ENCODE results near the gene LRP1B.

Gene LRP1B

DNA sequence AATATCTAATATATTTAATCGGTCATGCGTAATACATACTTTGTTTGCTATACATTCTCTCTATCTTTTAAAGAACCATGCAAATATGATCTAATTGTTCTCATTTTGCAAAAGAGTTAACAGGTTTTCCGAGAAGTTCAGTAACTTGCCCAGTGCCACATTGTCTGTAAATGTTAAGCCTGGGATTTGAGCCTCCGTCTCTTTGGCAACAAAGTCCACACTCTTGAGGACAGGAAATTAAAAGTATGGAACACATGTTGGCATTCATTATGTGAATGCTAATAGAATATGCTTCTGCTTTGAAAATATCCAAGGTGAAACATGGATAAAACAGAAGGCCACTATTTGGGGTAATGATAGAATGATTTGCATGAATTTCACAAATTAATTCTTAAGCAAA, 85.2 kb downstream of the LRP1B start:
- H3K36me3 ChIP-seq (ENCODE audit: insufficient read depth) = no peaks in the 10 kb centered on the region
- no peaks in the 10 kb centered on the region for H3K27me3 ChIP-seq (ENCODE audit: insufficient read depth, low read depth)
- H4K20me1 ChIP-seq (ENCODE audit: insufficient read depth) = no peaks in the 10 kb centered on the region
- H3K4me2 ChIP-seq = no peak overlapping the region
- H3K4me1 ChIP-seq (ENCODE audit: low read depth, poor library complexity, severe bottlenecking) = peaks cover 17% of the 10 kb centered on the region
- H3K4me3 ChIP-seq (IDR thresholded peaks at IDR 0.05; ENCODE audit: insufficient read depth, low read depth, low read length) = no peak overlapping the region
- H3K27ac ChIP-seq = no peak overlapping the region
- H2AFZ ChIP-seq (ENCODE audit: low read depth) = no peak overlapping the region
- no peak for TF ChIP-seq CTCF (conservative IDR thresholded peaks at IDR 0.05; ENCODE audit: low read depth, low read length)
- no peak overlapping the region for H3K9ac ChIP-seq
- no peaks in the 10 kb centered on the region for H3K79me2 ChIP-seq (ENCODE audit: insufficient read depth, low read depth)

- no peak overlapping the region for H3K4me3 ChIP-seq (IDR thresholded peaks at IDR 0.05; ENCODE audit: insufficient read depth, low read depth, low read length)
- H3K27ac ChIP-seq = no peak overlapping the region
- no peaks in the 10 kb centered on the region for H4K20me1 ChIP-seq (ENCODE audit: insufficient read depth)
- no peak overlapping the region for H2AFZ ChIP-seq (ENCODE audit: low read depth)
- H3K27me3 ChIP-seq (ENCODE audit: insufficient read depth, low read depth) = no peaks in the 10 kb centered on the region
- H3K9ac ChIP-seq = no peak overlapping the region
- H3K4me2 ChIP-seq = no peak overlapping the region
- H3K79me2 ChIP-seq (ENCODE audit: insufficient read depth, low read depth) = no peaks in the 10 kb centered on the region
- no peaks in the 10 kb centered on the region for H3K36me3 ChIP-seq (ENCODE audit: insufficient read depth)
- H3K4me1 ChIP-seq (ENCODE audit: low read depth, poor library complexity, severe bottlenecking) = peaks cover 12% of the 10 kb centered on the region
- no peak for TF ChIP-seq CTCF (conservative IDR thresholded peaks at IDR 0.05; ENCODE audit: low read depth, low read length)
Observed at GRCh38 chr2:142044197-142044596, 86.6 kb downstream of the LRP1B start.

DNA sequence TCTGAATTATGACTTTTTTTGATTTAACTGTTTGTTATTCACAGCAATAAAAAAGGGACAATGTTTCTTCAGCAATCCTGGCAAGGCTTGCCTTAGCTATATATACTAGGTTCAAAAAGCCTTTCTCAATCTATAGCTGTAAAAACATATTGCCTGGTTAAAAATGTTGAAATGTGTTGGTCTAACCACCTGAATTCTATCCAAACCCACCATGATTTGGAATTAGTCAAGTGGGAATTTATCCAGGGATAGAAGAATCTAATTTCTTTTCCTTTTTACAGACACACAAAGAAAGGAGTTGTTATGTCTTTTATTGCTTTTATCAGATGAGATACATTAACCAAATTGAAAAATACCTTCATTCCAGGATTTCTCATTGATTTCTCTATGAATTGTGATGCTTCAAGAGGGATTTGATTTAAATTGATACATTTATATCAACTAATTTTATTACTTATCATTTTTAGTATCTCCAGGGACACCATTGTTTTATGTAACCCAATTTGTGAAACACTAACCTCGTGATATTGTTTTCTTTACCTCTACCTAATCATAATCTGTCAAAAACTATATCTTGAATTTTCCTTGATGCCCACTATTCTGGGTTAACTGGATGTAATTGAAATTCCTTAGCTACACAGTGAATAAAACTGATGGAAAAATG, 88.1 kb downstream of the LRP1B start:
- Histone ChIP-seq H3K27ac (no peak overlapping the region), H2AFZ (ENCODE audit: low read depth) (no peak overlapping the region), H3K9ac (no peak overlapping the region), H4K20me1 (ENCODE audit: insufficient read depth) (no peaks in the 10 kb centered on the region), H3K4me3 (IDR thresholded peaks at IDR 0.05; ENCODE audit: insufficient read depth, low read depth, low read length) (no peak overlapping the region), H3K79me2 (ENCODE audit: insufficient read depth, low read depth) (no peaks in the 10 kb centered on the region), H3K4me2 (no peak overlapping the region), H3K36me3 (ENCODE audit: insufficient read depth) (no peaks in the 10 kb centered on the region), H3K27me3 (ENCODE audit: insufficient read depth, low read depth) (no peaks in the 10 kb centered on the region), H3K4me1 (ENCODE audit: low read depth, poor library complexity, severe bottlenecking) (no peaks in the 10 kb centered on the region)
- no peak for TF ChIP-seq CTCF (conservative IDR thresholded peaks at IDR 0.05; ENCODE audit: low read depth, low read length)

GRCh38 chr2:142041996-142042395, 88.8 kb downstream of the LRP1B start:
- TF ChIP-seq CTCF (conservative IDR thresholded peaks at IDR 0.05; ENCODE audit: low read depth, low read length) = no peak
- no peak overlapping the region for H2AFZ ChIP-seq (ENCODE audit: low read depth)
- no peak overlapping the region for H3K4me3 ChIP-seq (IDR thresholded peaks at IDR 0.05; ENCODE audit: insufficient read depth, low read depth, low read length)
- no peaks in the 10 kb centered on the region for H3K79me2 ChIP-seq (ENCODE audit: insufficient read depth, low read depth)
- no peak overlapping the region for H3K9ac ChIP-seq
- H3K27me3 ChIP-seq (ENCODE audit: insufficient read depth, low read depth) = no peaks in the 10 kb centered on the region
- no peaks in the 10 kb centered on the region for H3K36me3 ChIP-seq (ENCODE audit: insufficient read depth)
- H4K20me1 ChIP-seq (ENCODE audit: insufficient read depth) = no peaks in the 10 kb centered on the region
- no peak overlapping the region for H3K4me2 ChIP-seq
- no peaks in the 10 kb centered on the region for H3K4me1 ChIP-seq (ENCODE audit: low read depth, poor library complexity, severe bottlenecking)
- no peak overlapping the region for H3K27ac ChIP-seq

Data from KMS-11 (cell line).